ENCODE data around the gene SMNDC1.
"Not testable (repeated sequence)": the region's sequence is repeated elsewhere in the genome, so short reads cannot be mapped to it uniquely, and the experiment has no call there.

The SMNDC1 gene

DNA sequence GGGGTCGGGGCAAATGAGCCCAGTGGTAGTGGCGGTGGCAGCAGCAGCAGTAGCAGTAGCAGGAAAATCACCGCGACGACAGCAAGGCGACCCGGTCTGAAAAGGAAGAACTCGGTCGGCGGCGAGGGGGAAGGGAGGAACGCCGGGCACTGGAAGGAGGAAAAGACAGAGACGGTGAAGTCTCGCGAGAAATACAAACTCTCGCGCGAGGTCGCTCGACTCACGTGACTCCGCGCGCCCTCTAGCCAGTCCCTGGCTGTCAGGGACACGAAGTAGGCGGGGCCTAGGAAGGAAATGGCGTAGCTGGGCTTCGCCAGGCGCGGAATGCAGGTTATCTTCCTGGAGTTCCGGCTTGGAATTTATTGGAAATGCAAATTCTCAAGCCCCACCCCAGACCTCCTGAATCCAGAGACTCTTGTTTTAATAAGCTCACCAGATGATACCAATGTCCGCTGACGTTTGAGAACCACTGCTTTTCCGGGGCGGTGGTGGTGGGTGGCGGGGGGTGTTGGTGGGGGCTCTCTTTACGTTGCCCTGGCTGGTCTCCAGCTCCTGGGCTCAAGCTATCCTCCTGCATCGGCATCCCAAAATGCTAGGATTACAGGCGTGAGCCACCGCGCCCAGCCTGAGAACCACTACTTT is at the start of gene SMNDC1:
SMNDC1 (minus strand) TSS at position 141 of the 642 bp plus-strand sequence. CDS start 1,333 bp downstream, outside the sequence.
- peak; percentile 92 to 97 for DNase-seq (ENCODE audit: low read depth in 2 of 2)

DNA sequence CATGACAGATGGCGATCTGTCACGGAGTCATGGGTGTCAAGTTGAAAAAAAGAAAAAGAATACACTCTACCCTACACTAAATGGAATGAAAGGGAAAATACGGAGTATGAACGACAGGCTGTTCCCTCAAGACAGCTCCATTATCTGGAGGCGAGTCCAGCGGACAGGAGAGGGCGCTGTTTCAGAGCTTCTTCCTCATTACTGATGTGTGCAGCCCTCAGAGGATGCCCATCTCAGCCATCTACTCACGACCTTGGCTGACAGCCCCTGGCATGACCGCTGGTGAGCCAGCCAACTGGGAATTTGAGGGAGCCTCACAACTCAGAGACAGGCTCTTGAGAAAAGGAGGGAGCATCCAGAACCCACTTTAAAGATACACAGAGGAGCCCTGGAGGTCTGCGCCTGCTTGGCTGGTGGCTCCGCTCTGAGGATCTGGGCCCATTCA is 49.6 kb upstream of the SMNDC1 start:
- peak; percentile 49 to 88 for DNase-seq (ENCODE audit: low read depth in 2 of 2)

DNA sequence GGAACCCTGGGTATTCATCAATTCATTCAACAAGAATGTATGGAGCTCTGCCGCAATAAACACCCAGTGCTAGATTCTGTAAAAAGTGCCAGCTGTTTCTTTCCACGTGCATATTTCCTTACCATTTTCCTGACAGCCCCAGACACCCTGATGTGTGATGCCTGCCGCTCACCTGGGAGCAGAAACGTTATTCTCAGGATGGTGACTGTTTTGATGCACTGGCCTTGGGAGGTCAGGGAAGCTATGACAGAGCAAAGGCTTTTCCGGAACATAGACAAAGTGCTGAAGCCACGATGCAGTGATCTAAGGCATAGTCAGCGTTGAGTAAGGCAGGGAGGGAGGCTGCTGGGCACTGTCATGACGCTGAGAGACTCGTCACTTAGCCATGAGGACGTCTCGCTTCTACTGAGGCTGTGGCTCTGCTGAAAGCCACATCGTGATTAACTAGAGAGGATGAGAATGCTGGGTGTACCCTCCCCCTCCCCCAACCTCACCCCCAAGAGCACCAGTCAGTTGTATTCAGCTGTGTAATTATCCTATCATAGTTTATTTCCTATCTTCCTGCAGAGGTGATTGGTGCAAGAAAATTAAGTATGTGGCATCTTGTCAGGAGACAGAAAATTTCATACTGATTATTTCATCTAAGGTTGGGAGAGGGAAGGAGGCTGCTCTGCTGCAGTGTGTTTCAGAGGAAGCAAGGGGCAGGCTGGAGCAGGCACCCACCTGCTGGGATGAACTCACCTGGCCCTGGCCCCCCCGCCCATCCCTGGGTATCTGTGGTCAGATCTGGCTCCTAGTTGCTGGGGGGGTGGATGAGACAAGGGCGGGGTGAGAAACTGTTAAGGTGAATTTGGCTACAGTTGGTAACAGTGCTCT is 48.8 kb upstream of the SMNDC1 start:
- DNase-seq (ENCODE audit: low read depth in 2 of 2): peak in 1 of 2 experiments; percentile 45

DNA sequence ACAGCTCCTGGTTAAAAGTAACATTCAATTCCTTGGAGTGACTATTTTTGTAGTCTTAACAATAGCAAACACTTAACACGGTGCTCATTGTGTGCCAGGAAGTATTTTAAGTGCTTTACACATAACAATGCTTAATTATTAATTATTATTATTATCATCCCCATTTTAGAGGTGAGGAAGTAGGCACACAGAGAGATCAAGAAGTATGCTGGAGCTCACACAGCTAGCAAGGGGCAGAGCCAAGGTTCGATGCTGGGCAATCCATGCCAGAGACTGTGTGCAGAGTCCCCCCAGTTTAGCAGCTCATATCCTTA is 48.2 kb upstream of the SMNDC1 start:
- DNase-seq (ENCODE audit: low read depth in 2 of 2): no peak

DNA sequence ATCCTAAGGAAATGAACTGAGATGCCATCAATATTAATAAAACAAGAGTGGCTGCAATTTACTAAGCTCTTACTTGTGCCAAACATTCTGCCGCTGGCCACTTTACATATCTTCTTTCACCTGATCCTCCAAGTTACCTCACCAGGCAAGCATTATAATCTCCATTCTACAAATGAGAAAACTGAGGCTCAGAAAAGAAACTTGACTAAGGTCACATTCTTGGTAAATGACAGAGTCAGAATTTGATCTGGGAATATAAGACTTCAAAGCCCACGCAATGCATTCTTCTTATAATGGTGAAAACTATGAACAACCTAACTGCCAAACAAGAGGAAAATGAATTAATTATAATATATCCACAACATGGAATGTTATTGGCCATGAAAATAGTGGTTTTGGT is 46.1 kb upstream of the SMNDC1 start:
- DNase-seq (ENCODE audit: low read depth in 2 of 2): no peak

DNA sequence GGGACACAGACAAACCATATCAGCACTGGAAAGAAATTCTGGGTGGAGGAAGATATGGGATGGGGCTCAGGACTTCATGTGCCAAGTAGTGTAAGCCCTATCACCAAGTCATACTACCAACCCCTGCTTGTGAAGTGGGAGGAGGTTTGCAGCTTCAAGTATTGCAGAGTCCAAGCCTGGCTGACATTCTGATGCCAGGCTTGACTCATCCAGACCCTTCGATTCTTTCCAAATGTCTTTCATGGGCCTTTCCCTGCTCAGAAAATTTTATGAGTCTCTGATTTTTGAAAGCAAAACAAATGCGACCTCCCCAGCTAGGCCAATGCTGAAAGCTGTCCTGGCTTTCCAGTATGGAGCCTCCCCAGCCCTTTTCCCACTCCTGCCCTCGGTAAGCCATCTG is 45.1 kb upstream of the SMNDC1 start:
- DNase-seq (ENCODE audit: low read depth in 2 of 2): no peak

DNA sequence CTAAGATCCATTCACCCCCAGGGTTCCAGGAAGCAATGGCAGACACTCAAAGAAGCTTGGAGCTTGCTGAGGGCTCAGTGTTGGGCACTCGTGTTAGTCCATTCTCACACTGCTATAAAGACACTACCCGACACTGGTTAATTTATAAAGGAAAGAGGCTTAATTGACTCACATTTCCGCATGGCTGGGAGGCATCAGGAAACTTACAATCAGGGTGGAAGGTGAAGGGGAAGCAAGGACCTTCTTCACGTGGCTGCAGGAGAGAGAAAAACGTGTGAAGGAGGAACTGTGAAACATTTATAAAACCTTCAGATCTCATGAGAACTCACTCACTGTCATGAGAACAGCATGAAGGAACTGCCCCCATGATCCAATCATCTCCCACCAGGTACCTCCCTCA is 44.7 kb upstream of the SMNDC1 start:
- no peak for DNase-seq (ENCODE audit: low read depth in 2 of 2)

DNA sequence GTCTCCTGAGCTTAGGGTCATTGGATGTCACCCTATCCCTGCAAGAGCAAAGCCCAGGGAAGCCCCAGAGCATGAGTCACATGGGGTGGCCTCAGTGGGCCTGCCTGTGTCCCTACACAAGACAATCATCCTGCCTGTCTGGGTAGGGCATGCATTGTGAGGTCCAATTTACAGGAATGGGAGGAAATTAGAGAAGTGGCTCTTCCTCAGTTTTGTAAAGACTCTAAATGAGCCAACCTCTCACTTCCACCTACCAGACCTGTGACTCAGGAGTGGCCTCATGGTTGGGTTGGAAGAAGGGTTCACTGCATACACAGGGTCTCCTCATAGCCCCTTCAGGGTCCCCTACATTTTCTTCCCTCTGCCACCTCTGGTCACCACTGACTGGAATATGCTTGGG is 43.6 kb upstream of the SMNDC1 start:
- DNase-seq (ENCODE audit: low read depth in 2 of 2): no peak

DNA sequence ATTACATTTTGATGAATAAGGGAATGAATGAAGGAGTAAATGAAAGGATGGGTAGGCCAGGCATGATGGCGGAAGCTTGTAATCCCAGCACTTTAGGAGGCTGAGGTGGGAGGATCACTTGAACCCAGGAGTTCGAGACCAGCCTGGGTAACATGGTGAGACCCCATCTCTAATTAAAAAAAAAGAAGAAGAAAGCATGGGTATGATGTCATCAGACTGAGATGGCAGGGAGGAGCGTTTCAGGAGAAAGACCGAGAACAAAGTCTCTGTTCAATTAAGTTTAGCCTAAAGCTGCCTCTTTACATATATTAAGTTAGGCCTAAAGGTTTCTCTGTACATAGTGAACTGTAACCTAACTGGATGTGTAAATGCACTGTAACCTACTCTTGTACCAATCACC is 42.2 kb upstream of the SMNDC1 start:
- DNase-seq (ENCODE audit: low read depth in 2 of 2): no peak

DNA sequence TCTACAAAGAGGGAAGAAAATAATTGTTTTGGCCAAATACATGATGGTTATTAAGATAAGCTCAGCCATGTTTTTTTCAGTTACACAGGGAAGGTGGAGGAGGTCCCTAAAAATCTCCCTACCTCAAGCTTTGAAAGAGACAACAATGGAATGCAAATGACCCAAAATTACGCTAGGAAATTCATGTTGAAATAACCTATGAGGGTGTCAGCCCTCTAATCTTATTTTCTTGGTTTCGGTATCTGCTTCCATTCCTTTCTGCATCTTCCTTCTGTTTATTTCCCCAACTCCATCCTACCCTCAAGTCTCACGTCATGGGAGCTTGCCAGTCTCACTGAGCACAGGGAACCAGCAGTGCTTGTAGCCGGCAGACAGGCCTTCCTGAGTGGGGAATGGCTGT is 40.6 kb upstream of the SMNDC1 start:
- no peak for DNase-seq (ENCODE audit: low read depth in 2 of 2)

DNA sequence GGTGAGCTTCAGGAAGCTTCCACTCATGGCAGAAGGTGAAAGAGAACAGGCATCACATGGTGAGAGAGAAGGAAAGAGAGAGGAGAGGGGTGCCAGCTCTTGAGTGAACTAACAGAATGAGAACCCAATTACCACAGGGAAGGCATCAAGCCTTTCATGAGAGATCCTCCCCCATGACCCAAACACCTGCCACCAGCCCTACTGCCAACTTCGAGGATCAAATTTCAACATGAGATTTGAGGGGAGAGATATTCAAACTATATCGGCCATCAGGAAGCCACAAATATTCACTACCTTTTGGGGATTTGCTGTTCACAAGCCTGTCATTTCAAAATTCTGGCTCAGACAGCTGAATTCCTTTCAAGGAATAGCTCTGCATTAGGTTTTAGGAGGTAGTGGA is 39.9 kb upstream of the SMNDC1 start:
- no peak for DNase-seq (ENCODE audit: low read depth in 2 of 2)

DNA sequence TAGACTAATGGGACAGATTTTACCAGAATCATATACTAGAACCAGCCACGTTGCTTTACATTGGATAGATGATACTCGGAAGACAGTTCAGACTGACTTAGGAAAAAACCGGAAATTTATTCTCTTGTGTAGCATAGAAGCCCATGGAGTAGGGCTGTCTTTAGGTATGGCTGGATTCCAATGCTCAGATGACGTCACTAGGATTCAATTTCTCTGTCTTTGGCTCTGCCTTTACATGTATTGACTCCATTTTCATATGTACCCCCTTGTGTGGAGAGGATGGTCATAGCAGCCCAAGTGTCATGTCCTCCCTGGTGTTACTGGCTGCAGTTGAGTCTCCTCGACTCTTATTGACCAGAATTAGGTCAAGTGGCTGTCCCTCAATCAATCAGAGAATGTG is 39.2 kb upstream of the SMNDC1 start:
- no peak for DNase-seq (ENCODE audit: low read depth in 2 of 2)

DNA sequence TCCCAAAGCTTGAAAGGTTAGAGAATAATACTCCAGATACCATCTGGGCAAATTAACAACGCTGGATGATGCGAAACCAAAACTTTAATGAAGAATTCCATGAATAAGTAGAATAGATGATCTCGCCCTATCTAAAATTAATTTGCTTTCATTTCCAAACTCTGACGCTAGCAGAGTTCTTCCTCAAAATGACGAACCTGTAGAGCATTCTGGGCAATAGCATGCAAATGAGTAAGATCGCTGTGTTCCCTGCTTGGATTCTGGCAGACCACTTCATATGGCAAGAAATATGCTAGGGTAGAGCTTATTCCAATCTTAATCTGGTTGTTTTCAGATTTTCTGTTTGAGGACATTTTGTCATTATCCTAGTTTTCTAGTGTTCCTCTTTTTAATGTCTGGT is 36.1 kb upstream of the SMNDC1 start:
- DNase-seq (ENCODE audit: low read depth in 2 of 2): no peak

DNA sequence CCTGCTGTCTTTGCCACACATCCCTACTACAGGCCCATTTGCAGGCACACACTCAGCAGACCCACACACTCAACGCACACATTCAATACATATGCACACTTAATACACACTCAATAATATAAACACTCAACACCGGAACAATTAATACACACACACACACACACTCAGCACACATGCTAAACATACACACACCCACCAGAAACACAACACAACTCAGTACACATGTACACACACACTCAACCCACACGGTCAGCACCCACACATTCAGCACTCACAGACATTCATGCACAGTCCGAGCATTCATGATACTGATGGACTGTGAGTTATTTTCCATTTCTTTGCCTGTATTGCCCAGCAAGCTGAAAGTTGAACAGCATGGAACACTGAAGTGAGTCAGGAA is 35.4 kb upstream of the SMNDC1 start:
- no peak for DNase-seq (ENCODE audit: low read depth in 2 of 2)

DNA sequence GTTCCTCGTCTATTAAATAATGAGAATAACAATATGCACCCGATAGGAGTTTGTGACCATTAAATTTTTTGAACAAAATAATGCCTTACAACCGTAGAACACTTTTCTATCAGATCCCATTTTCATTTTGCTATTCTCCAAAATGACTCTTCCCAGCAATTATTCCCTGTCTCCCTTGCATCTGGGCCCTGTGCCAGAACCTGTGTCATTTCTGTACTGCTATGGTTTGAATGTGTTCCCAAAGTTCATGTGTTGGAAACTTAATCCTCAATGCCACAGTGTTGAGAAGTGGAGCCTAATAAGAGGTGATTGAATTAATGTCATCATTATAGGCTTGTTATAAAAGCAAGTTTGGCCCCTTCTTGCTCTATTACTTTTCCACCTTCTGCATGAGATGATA is 33.2 kb upstream of the SMNDC1 start:
- DNase-seq (ENCODE audit: low read depth in 2 of 2): no peak

DNA sequence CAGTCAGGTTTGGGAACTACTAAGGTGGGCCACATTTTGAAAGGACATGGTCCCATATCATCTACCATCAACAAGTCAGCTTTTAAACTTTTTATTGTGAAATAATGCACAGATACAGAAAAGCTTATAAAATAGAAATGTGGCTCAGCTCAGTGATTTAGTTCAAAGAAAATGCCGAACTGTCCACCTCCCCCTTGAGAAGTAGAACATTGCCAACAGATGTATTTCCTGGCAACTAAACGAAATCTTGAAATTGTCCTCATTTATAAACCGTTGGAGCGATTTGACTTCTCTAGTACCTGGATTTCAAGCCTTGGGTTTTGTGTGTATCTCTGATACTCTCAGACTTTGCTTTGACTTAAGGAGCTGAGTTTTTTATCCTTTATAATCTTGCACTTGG is 32.7 kb upstream of the SMNDC1 start:
- no peak for DNase-seq (ENCODE audit: low read depth in 2 of 2)

DNA sequence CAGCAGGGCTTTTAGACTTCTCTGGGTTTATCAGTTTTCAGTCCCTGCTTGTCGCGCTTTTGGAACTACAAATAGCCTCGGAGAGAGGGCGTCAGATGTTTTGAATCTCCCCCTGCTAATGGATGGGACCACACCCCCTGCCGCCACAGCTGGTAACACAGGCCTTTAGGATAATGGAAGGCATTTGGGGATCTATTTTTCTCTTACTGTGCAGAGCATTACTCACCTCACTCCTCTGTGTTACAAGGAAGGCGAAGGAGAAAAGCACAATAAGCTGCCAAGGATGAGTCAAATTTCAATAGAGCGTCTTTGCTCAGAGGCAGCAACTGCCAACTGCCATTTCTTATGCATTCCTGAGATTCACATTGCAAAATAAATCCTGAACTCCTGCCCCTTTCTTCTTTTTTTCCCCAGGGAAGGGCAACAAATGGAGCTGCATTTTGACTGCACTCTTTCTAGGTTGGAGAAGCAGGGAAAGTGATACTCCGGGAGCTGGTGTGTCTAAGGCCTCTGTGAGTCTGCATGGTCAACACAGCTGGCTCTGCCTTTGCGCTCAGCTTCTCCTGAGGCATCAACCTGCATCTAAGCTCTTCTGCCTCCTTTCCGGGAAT is 31.5 kb upstream of the SMNDC1 start:
- DNase-seq (ENCODE audit: low read depth in 2 of 2): no peak

DNA sequence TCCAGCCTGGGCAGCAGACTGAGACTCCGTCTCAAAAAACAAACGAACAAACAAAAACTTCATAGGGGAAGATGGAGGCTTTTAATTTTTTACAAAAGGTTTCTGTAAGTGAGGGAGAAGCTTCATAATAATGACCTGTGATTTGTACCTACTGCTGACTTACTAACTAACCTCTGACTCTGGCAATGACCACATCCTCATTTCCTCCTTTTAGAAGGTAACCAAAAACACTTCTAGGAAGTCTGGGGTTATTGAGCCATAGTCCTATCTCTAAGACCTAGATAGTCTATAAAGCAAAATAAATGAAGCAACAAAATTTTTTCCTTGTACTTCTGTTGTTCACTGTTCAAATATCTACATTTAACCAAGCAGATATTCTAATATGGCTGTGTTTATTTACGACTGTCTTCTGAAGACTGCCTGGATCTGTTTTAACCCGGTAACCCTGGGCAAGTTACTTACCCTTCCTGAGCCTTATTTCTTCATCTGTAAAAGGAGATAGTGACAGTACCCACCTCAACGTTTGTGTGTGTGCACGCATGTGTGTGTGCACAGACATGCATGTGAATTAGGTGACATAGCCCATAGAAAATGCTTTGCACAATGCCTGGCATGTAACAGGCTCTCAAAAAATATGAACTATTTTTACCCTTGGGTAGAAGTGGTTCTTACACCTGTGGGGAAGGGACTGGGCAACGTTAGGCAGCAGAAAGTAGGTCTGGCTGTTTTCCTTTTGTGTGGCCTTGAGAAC is 30.8 kb upstream of the SMNDC1 start:
- no peak for DNase-seq (ENCODE audit: low read depth in 2 of 2)

DNA sequence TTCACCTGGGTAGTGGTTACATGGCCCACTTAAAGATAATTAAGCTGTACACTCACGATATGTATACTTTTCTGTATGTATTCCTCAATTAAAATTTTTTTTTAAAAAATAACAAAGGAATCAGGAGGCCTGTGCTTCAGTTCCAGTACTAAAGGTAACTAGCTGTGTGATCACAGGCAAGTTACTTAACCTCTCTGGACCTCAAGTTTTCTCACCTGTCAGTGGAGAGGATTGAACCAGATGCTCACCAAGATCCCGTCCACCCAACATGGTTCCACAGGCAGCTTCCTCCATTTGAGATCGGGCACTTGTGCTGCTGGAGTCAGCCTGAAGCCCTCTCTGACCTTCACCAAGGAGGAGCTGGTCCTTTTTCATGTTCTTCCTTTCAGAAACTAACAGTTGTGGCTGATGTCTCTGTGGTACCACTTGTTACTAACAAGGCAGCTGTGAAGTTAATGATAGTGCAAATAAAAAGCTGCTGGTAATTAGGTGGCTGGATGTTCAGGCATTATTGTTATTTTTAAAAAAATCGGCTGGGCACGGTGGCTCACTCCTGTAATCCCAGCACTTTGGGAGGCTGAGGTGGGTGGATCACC is 29.4 kb upstream of the SMNDC1 start:
- no peak for DNase-seq (ENCODE audit: low read depth in 2 of 2)

DNA sequence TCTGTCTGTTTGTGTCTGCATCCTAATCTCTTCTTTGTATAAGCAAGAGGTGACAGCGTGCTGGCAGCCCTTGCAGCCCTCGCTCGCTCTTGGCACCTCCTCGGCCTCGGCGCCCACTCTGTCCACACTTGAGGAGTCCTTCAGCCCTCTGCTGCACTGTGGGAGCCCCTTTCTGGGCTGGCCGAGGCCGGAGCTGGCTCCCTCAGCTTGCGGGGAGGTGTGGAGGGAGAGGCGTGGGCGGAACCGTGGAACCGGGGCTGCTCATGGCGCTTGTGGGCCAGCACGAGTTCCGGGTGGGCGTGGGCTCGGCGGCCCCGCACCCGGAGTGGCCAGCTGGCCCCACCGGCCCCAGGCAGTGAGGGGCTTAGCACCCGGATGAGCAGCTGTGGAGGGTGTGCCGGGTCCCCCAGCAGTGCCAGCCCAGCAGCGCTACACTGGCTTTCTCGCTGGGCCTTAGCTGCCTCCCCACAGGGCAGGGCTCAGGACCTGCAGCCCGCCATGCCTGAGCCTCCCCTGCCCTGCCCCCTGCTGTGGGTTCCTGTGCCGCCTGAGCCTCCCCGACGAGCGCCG is 26.6 kb upstream of the SMNDC1 start:
- DNase-seq (ENCODE audit: low read depth in 2 of 2): not testable (repeated sequence)

DNA sequence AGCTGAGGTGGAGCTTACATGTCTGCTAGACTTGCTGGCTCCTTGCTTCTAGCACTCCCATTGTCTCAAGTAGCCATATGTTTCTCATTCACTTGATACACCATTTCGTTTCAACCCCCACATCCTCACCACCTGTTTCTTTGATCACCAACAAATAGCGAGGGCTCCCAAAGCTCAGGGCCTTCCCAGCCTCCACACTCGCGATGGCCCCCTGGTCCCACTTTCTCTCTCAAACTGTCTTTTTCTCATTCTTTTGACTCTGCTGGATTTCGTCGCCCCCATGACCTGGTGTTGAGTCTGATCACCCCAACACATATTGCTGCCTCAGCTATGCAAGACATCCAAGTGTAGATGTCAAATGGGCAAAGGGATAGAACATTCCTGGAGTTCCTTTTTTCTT is 26.0 kb upstream of the SMNDC1 start:
- DNase-seq (ENCODE audit: low read depth in 2 of 2): no peak
